Measurements from ENCODE around the gene ADISSP.

GRCh38 chr20:3728354-3728753, 39.2 kb downstream of the ADISSP start:
- TF ChIP-seq GABPA (IDR thresholded peaks at IDR 0.05; ENCODE audit: low read depth, low read length) = no peak
- TF ChIP-seq GABPA (CRISPR knock-in tag; IDR thresholded peaks at IDR 0.05; ENCODE audit: low read depth) = no peak
- no peak for TF ChIP-seq SMAD9 (CRISPR knock-in tag; IDR thresholded peaks at IDR 0.05)
- TF ChIP-seq ZNF740 (CRISPR knock-in tag; IDR thresholded peaks at IDR 0.05) = no peak
- no peak for TF ChIP-seq KDM6A (CRISPR knock-in tag; IDR thresholded peaks at IDR 0.05; ENCODE audit: low read depth)
- TF ChIP-seq POLR2A (IDR thresholded peaks at IDR 0.05; ENCODE audit: insufficient read depth in 1 of 2, low read depth in 2 of 2, low read length in 2 of 2) = no peak
- no peak for TF ChIP-seq SIN3A (IDR thresholded peaks at IDR 0.05; ENCODE audit: borderline replicate concordance, low read depth, low read length)
- TF ChIP-seq ZNF354B (CRISPR knock-in tag; IDR thresholded peaks at IDR 0.05) = no peak
- TF ChIP-seq ZNF549 (CRISPR knock-in tag; IDR thresholded peaks at IDR 0.05) = no peak
- TF ChIP-seq IRF1 (CRISPR knock-in tag; IDR thresholded peaks at IDR 0.05; ENCODE audit: low read depth) = no peak

Data from HepG2 (cell line).